Right lobe of liver (tissue), 6 donors: ENCODE measurements around the gene IGLL1. TPM values are rescaled to one million over a fixed set of nuclear protein-coding genes. Genes with fewer than 3 reads are reported as not detected.
"Not testable (repeated sequence)": the region's sequence is repeated elsewhere in the genome, so short reads cannot be mapped to it uniquely, and the experiment has no call there.

Experiments used
- ATAC-seq, 4 donors: fragments of 200-7000 bp; cut with Tn5 transposase; one replicate each; pipeline ENCODE4 v1.9.1; 2020; ENCODE audit warnings: mild to moderate bottlenecking in 4 of 4, moderate library complexity in 4 of 4
- DNase-seq, 3 donors: peaks; one replicate each; pipeline ENCODE4 v3.0.0-alpha.2; 2020
- H3K27ac ChIP-seq, 3 donors: fragments of 200-600 bp; one replicate each; pipeline ENCODE4 v1.8.0; 2022
- H3K27me3 ChIP-seq, 2 donors: fragments of 200-600 bp; one replicate each; pipeline ENCODE4 v1.8.0; 2022
- H3K36me3 ChIP-seq, 4 donors: fragments of 200-600 bp; sonication (generic) in 1 of 4; one replicate each; pipeline versions ENCODE4 v1.5.1 to v1.8.0; 2017 to 2022; ENCODE audit warnings: control low read depth in 1 of 4
- H3K4me1 ChIP-seq, 4 donors: fragments of 200-600 bp; sonication (generic) in 1 of 4; one replicate each; pipeline versions ENCODE4 v1.5.1 to v1.8.0; 2017 to 2022; ENCODE audit warnings: control low read depth in 1 of 4
- H3K4me3 ChIP-seq, 3 donors: fragments of 200-600 bp; one replicate each; pipeline ENCODE4 v1.8.0; 2022
- H3K9me3 ChIP-seq, 4 donors: fragments of 200-600 bp; sonication (generic) in 1 of 4; one replicate each; pipeline versions ENCODE4 v1.5.1 to v1.8.0; 2017 to 2022; ENCODE audit warnings: control low read depth in 1 of 4
- CTCF ChIP-seq, 4 donors: fragments of 200-600 bp in 3 of 4; fragments of 450-650 bp in 1 of 4; IDR thresholded peaks; one replicate each; pipeline versions ENCODE4 v1.5.1 to v1.8.0; 2016 to 2022; ENCODE audit warnings: antibody characterized with exemption in 4 of 4, mild to moderate bottlenecking in 2 of 4
- POLR2A ChIP-seq: fragments of 450-650 bp; IDR thresholded peaks from one replicate; pipeline ENCODE4 v1.6.1; 2017; ENCODE audit warnings: antibody characterized with exemption, mild to moderate bottlenecking
- WGBS: methylation state at CpG from one replicate; pipeline ENCODE4 v1.1.6; 2018; ENCODE audit warnings: low coverage, low lambda C conversion rate; ENCODE audit not compliant: insufficient coverage; ENCODE audit errors: missing lambda C conversion rate; 5-methylcytosine and 5-hydroxymethylcytosine counted together
- intact Hi-C, 2 donors: fragments of 100-400 bp; cut with DNase I; formaldehyde crosslinking; loops; one replicate each; pipeline versions ENCODE4 v1.11.2 to v1.14.1; 2022
- total RNA-seq, 6 experiments: library from RNA; depleted of rRNA in 2 of 6; stranded (reverse); fragments of >200 nt in 2 of 6; fragmentation: NEBNext Ultra II Directional in 3 of 6; extraction: Animal tissue kit (Norgen Biotek cat#: 25700) in 3 of 6; gene quantifications; one replicate each; pipeline versions ENCODE4 v1.1.0 to v1.2.4, GENCODE V29; 2016 to 2023
- donor health status: DM: no; HTN: yes; CAD: no.
- donor health status: DM: no; HTN: no; CAD: no.
- donor health status: DM: no; HTN: no; CAD: no.
- donor health status: DM: no; HTN: yes; CAD: no.
- donor health status: DM: no; HTN: yes; CAD: no.

The IGLL1 gene
- total RNA-seq, 6 experiments from 2014 or later: not detected

GRCh38 chr22:23575601-23576000 is 4.5 kb downstream of the IGLL1 start:
- intact Hi-C loops: no loop called here
- Histone ChIP-seq H3K36me3 (no peaks in the 10 kb centered on the region), H3K4me3 (no peak overlapping the region), H3K27ac (no peak overlapping the region), H3K27me3 (no peaks in the 10 kb centered on the region), H3K9me3 (no peaks in the 10 kb centered on the region), H3K4me1 (no peaks in the 10 kb centered on the region)
- whole genome bisulfite sequencing: 88% methylated on average over 4 of the region's 4 CpGs
- TF ChIP-seq CTCF (IDR thresholded peaks at IDR 0.05): no peak
- no peak for TF ChIP-seq POLR2A
- peak in 1 of 3 donors; percentile 4 for DNase-seq
- ATAC-seq: no peak

- Histone ChIP-seq H3K4me1 (no peaks in the 10 kb centered on the region), H3K36me3 (no peaks in the 10 kb centered on the region), H3K27me3 (no peaks in the 10 kb centered on the region), H3K9me3 (no peaks in the 10 kb centered on the region), H3K4me3 (no peak overlapping the region), H3K27ac (no peak overlapping the region)
- WGBS: 0% methylated on average over 1 of the region's 8 CpGs
- ATAC-seq (peak in 1 of 4 donors; percentile 26), DNase-seq (peak in 1 of 3 donors; percentile 33)
- intact Hi-C loops: no loop called here
- TF ChIP-seq POLR2A (no peak), CTCF (IDR thresholded peaks at IDR 0.05) (no peak)
Measured at GRCh38 chr22:23574877-23575276, 5.2 kb downstream of the IGLL1 start.

- no peak for ATAC-seq
- no peak overlapping the region for H3K27ac ChIP-seq
- peak in 1 of 3 donors; percentile 46 for DNase-seq
- no peaks in the 10 kb centered on the region for H3K4me1 ChIP-seq
- H3K27me3 ChIP-seq: no peaks in the 10 kb centered on the region
- WGBS: no CpG with 5 or more reads among the region's 4 CpGs
- H3K4me3 ChIP-seq: no peak overlapping the region
- intact Hi-C loops: no loop called here
- H3K36me3 ChIP-seq: no peaks in the 10 kb centered on the region
- no peak for TF ChIP-seq CTCF (IDR thresholded peaks at IDR 0.05)
- TF ChIP-seq POLR2A: no peak
- no peaks in the 10 kb centered on the region for H3K9me3 ChIP-seq
Measured at GRCh38 chr22:23574371-23574811, 5.7 kb downstream of the IGLL1 start.

GRCh38 chr22:23573701-23574235 is 6.3 kb downstream of the IGLL1 start:
- peak in 1 of 3 donors; percentile 27 for DNase-seq
- ATAC-seq: peak in 1 of 4 donors; percentile 12

GRCh38 chr22:23573106-23573505 is 7.0 kb downstream of the IGLL1 start:
- intact Hi-C loops, H3K4me3 ChIP-seq, ATAC-seq, H3K27ac ChIP-seq, H3K27me3 ChIP-seq, H3K36me3 ChIP-seq, H3K4me1 ChIP-seq, H3K9me3 ChIP-seq: not testable (repeated sequence)
- WGBS: no CpG with 5 or more reads among the region's 13 CpGs
- peak in 1 of 3 donors; percentile 39 for DNase-seq

More at GRCh38 chr22:23573701-23574235, 6.3 kb downstream of the IGLL1 start:
- H3K27me3 ChIP-seq, H3K36me3 ChIP-seq, H3K27ac ChIP-seq, H3K9me3 ChIP-seq, intact Hi-C loops, H3K4me1 ChIP-seq, H3K4me3 ChIP-seq: not testable (repeated sequence)
- WGBS: 0% methylated on average over 2 of the region's 8 CpGs
